GM19324 (cell line): Measurements from ENCODE around the gene VAMP3.
A peak's percentile ranks its signal among the peaks of the same experiment; 100 is the strongest.
"Not testable (repeated sequence)": the region's sequence is repeated elsewhere in the genome, so short reads cannot be mapped to it uniquely, and the experiment has no call there.

Source experiments
- ATAC-seq: cut with Tn5 transposase; IDR thresholded peaks from one replicate; pipeline ENCODE4 v1.9.1; 2021; ENCODE audit warnings: mild to moderate bottlenecking, moderate library complexity; ENCODE audit not compliant: unreplicated experiment, low FRiP score

Gene VAMP3

GRCh38 chr1:7761103-7761502 is 10.0 kb upstream of the VAMP3 start:
- no peak for ATAC-seq

- no peak for ATAC-seq
Measured at GRCh38 chr1:7767176-7767575, 3.9 kb upstream of the VAMP3 start.

GRCh38 chr1:7768583-7768982 is 2.5 kb upstream of the VAMP3 start:
- ATAC-seq, result no peak

GRCh38 chr1:7769673-7770412 is 1.3 kb upstream of the VAMP3 start:
- ATAC-seq, result no peak

GRCh38 chr1:7770669-7770996 is 463 bp upstream of the VAMP3 start:
- ATAC-seq, result no peak

- no peak for ATAC-seq
Measured at GRCh38 chr1:7771823-7772299, 765 bp downstream of the VAMP3 start.

- ATAC-seq, result no peak
Measured at GRCh38 chr1:7777591-7777990, 6.5 kb downstream of the VAMP3 start.

GRCh38 chr1:7778133-7778628 is 7.1 kb downstream of the VAMP3 start:
- ATAC-seq, result no peak

- ATAC-seq, result no peak
Measured at GRCh38 chr1:7780976-7781375, 9.9 kb downstream of the VAMP3 start.

- no peak for ATAC-seq
Measured at GRCh38 chr1:7781501-7781900, 10.4 kb downstream of the VAMP3 start.

- ATAC-seq, result no peak
Measured at GRCh38 chr1:7781923-7782495, 10.9 kb downstream of the VAMP3 start.

- ATAC-seq, result no peak
Measured at GRCh38 chr1:7783178-7783711, 12.1 kb downstream of the VAMP3 start.

GRCh38 chr1:7783826-7784491 is 12.9 kb downstream of the VAMP3 start, which contains the start of gene PER3:
Gene PER3 (plus strand): TSS chr1:7784291. CDS start chr1:7784878, 587 bp downstream.
- peak; percentile 95 for ATAC-seq

- ATAC-seq, result no peak
Measured at GRCh38 chr1:7784492-7785071, 13.5 kb downstream of the VAMP3 start.

GRCh38 chr1:7785108-7785507 is 14.0 kb downstream of the VAMP3 start:
- no peak for ATAC-seq

GRCh38 chr1:7786795-7787194 is 15.7 kb downstream of the VAMP3 start:
- ATAC-seq, result no peak

GRCh38 chr1:7789828-7790227 is 18.7 kb downstream of the VAMP3 start:
- no peak for ATAC-seq

GRCh38 chr1:7791027-7791426 is 19.9 kb downstream of the VAMP3 start:
- ATAC-seq, result not testable (repeated sequence)

GRCh38 chr1:7795406-7795805 is 24.3 kb downstream of the VAMP3 start:
- no peak for ATAC-seq

GRCh38 chr1:7805460-7805859 is 34.4 kb downstream of the VAMP3 start:
- no peak for ATAC-seq
